Measurements from ENCODE around the gene TMEM117. TPM values are rescaled to one million over a fixed set of nuclear protein-coding genes. Genes with fewer than 3 reads are reported as not detected.
A peak's percentile ranks its signal among the peaks of the same experiment; 100 is the strongest.

TMEM117 gene
- total and polyA plus RNA-seq, 10 of the 15 experiments (the other 5 are each of a cell fraction or from before 2014, with no cell fraction given), result 3.1 to 8.2 (median 6.1) TPM

GRCh38 chr12:44021471-44021971, 185.6 kb downstream of the TMEM117 start:
- Histone ChIP-seq H3K79me2 (ENCODE audit: control insufficient read depth, insufficient read depth, low read length) (no peaks in the 10 kb centered on the region), H3K4me3 (no peak overlapping the region), H3K27ac (ENCODE audit: control insufficient read depth, insufficient read depth) (no peak overlapping the region), H4K20me1 (ENCODE audit: control insufficient read depth, insufficient read depth) (no peaks in the 10 kb centered on the region), H3K4me2 (ENCODE audit: control insufficient read depth, insufficient read depth) (peak overlapping the region; percentile 54; the same call in 1 of the 2 replicates), H3K36me3 (ENCODE audit: control insufficient read depth in 2 of 2, insufficient read depth in 2 of 2, low read length in 1 of 2) (no peaks in the 10 kb centered on the region), H3K27me3 (replicated peaks in 1 of 2; ENCODE audit: control insufficient read depth in 2 of 2, insufficient read depth in 2 of 2, low read length in 1 of 2) (no peaks in the 10 kb centered on the region), H3K4me1 (ENCODE audit: control insufficient read depth, insufficient read depth, low read length) (peaks cover 6% of the 10 kb centered on the region), H2AFZ (ENCODE audit: control insufficient read depth, low read depth, low read length) (peak overlapping the region; percentile 24; the same call in 1 of the 2 replicates), H3K9ac (ENCODE audit: control insufficient read depth, insufficient read depth, low read length) (no peak overlapping the region), H3K9me3 (replicated peaks; ENCODE audit: control insufficient read depth, insufficient read depth, low read length) (no peaks in the 10 kb centered on the region; the same call in 2 of the 3 replicates)
- no TSS peak for BruUV-seq (replicated peaks)
- intact Hi-C loops (cut with micrococcal nuclease; ENCODE audit: unreplicated experiment), result no loop called here
- WGBS (ENCODE audit: insufficient coverage, insufficient replicate concordance, low lambda C conversion rate, missing lambda C conversion rate), result 47% methylated on average over 1 of the region's 1 CpG
- DNase-seq (ENCODE audit: low read depth, low spot score), result peak; percentile 40
- ChIA-PET POLR2A (no interaction called here), SMC1A (ENCODE audit: uncharacterized antibody, unreplicated experiment) (interaction anchor here (0.7 to 1.2 kb wide), 5 partner anchors 9 to 928 kb away, joined by 3 to 4 read pairs (median 3); no protein-coding TSS in a partner anchor), CTCF (interaction anchor here (0.6 to 1.4 kb wide), 3 partner anchors 10 to 909 kb away, joined by 3 to 4 read pairs (median 3); no protein-coding TSS in a partner anchor), RAD21 (ENCODE audit: unreplicated experiment) (interaction anchor here (0.7 kb wide), 1 partner anchor 910 kb away, joined by 3 read pairs; no protein-coding TSS in a partner anchor)
- ATAC-seq, result peak; percentile 77
- FAIRE-seq, result no peak
- in situ Hi-C loops (cut with MboI), result no loop called here
- TF ChIP-seq RAD21 (IDR thresholded peaks at IDR 0.05; ENCODE audit: insufficient read depth, low read depth, low read length) (peak; percentile 15; the same call in 1 of the 2 replicates), MEF2A (IDR thresholded peaks at IDR 0.05; ENCODE audit: insufficient read depth, low read depth, low read length) (peak; percentile 89), CREM (IDR thresholded peaks at IDR 0.05; ENCODE audit: low read depth) (0 out of 2 replicates have a peak, but pooled peaks have one; percentile 11), IRF4 (IDR thresholded peaks at IDR 0.05; ENCODE audit: low read depth, low read length) (0 out of 2 replicates have a peak, but pooled peaks have one; percentile 17), BRCA1 (IDR thresholded peaks at IDR 0.05; ENCODE audit: low read depth, low read length) (no peak), BCL3 (IDR thresholded peaks at IDR 0.05; ENCODE audit: borderline replicate concordance, insufficient read depth, low read depth, low read length, poor library complexity, severe bottlenecking) (no peak), RUNX3 (IDR thresholded peaks at IDR 0.05; ENCODE audit: low read length) (peak; percentile 90), MEF2B (IDR thresholded peaks at IDR 0.05; ENCODE audit: partially characterized antibody, poor library complexity, severe bottlenecking) (peak; percentile 78), IKZF2 (IDR thresholded peaks at IDR 0.05) (peak; percentile 48 to 70), TCF7 (IDR thresholded peaks at IDR 0.05; ENCODE audit: borderline replicate concordance) (peak; percentile 72; the same call in 1 of the 2 replicates), EED (IDR thresholded peaks at IDR 0.05; ENCODE audit: low read depth) (peak; percentile 71), SPI1 (IDR thresholded peaks at IDR 0.05; ENCODE audit: borderline replicate concordance, insufficient read depth, low read depth, low read length) (peak; percentile 42; the same call in 1 of the 2 replicates), TCF12 (IDR thresholded peaks at IDR 0.05; ENCODE audit: low read depth, low read length) (0 out of 2 replicates have a peak, but pooled peaks have one; percentile 17), ATF2 (IDR thresholded peaks at IDR 0.05; ENCODE audit: low read length) (peak; percentile 57; the same call in 1 of the 2 replicates), NFIC (IDR thresholded peaks at IDR 0.05; ENCODE audit: low read depth, low read length) (peak; percentile 87), STAT1 (conservative IDR thresholded peaks at IDR 0.05) (no peak), IKZF1 (conservative IDR thresholded peaks at IDR 0.05) (peak; percentile 37; the same call in 1 of the 2 replicates), MTA2 (IDR thresholded peaks at IDR 0.05; ENCODE audit: low read depth) (peak; percentile 33; the same call in 1 of the 2 replicates), SRF (IDR thresholded peaks at IDR 0.05; ENCODE audit: low read depth in 2 of 2, low read length in 2 of 2) (peak; percentile 56 to 90), SMAD5 (IDR thresholded peaks at IDR 0.05; ENCODE audit: low read depth) (no peak), NR2F1 (conservative IDR thresholded peaks at IDR 0.05) (peak; percentile 59; the same call in 1 of the 2 replicates)
